Activated naive CD4-positive, alpha-beta T cell treated with anti-CD3 and anti-CD28 coated beads, Interleukin-2, amount 50 U/mL, for 24 hours (primary cell): ENCODE results near the gene SLC8A1.

Source experiments
- H3K27ac Mint-ChIP-seq: one replicate; pipeline ENCODE4 v1.8.0; 2021; ENCODE audit warnings: mild to moderate bottlenecking, mixed read lengths
- H3K27me3 Mint-ChIP-seq: one replicate; pipeline ENCODE4 v1.8.0; 2021; ENCODE audit warnings: mixed read lengths
- H3K36me3 Mint-ChIP-seq: one replicate; pipeline ENCODE4 v1.8.0; 2021; ENCODE audit warnings: mixed read lengths
- H3K4me1 Mint-ChIP-seq: one replicate; pipeline ENCODE4 v1.8.0; 2021; ENCODE audit warnings: mixed read lengths
- H3K4me3 Mint-ChIP-seq: one replicate; pipeline ENCODE4 v1.8.0; 2021; ENCODE audit warnings: mild to moderate bottlenecking, mixed read lengths
- H3K9me3 Mint-ChIP-seq: one replicate; pipeline ENCODE4 v1.8.0; 2021; ENCODE audit warnings: mixed read lengths

Gene SLC8A1

GRCh38 chr2:40470822-40471813 is 19.2 kb upstream of the SLC8A1 start:
- Mint-ChIP-seq H3K4me3 (no peak overlapping the region), H3K27ac (no peak overlapping the region)

GRCh38 chr2:40466935-40467572 is 15.2 kb upstream of the SLC8A1 start:
- Mint-ChIP-seq H3K4me3 (no peak overlapping the region), H3K9me3 (no peaks in the 10 kb centered on the region), H3K27me3 (peaks cover 1% of the 10 kb centered on the region), H3K36me3 (no peaks in the 10 kb centered on the region), H3K27ac (no peak overlapping the region), H3K4me1 (no peaks in the 10 kb centered on the region)

More at GRCh38 chr2:40470822-40471813, 19.2 kb upstream of the SLC8A1 start:
- no peaks in the 10 kb centered on the region for H3K4me1 Mint-ChIP-seq
- no peaks in the 10 kb centered on the region for H3K9me3 Mint-ChIP-seq
- H3K36me3 Mint-ChIP-seq = no peaks in the 10 kb centered on the region
- H3K27me3 Mint-ChIP-seq = peaks cover 1% of the 10 kb centered on the region

GRCh38 chr2:40466332-40466906 is 14.5 kb upstream of the SLC8A1 start:
- Mint-ChIP-seq H3K27ac (no peak overlapping the region), H3K4me3 (no peak overlapping the region), H3K9me3 (no peaks in the 10 kb centered on the region)

GRCh38 chr2:40463112-40463511 is 11.2 kb upstream of the SLC8A1 start:
- Mint-ChIP-seq H3K27me3 (no peaks in the 10 kb centered on the region), H3K4me1 (no peaks in the 10 kb centered on the region), H3K4me3 (no peak overlapping the region), H3K36me3 (no peaks in the 10 kb centered on the region), H3K27ac (no peak overlapping the region), H3K9me3 (no peaks in the 10 kb centered on the region)

More at GRCh38 chr2:40466332-40466906, 14.5 kb upstream of the SLC8A1 start:
- no peaks in the 10 kb centered on the region for H3K4me1 Mint-ChIP-seq
- no peaks in the 10 kb centered on the region for H3K36me3 Mint-ChIP-seq
- H3K27me3 Mint-ChIP-seq = peaks cover 1% of the 10 kb centered on the region

GRCh38 chr2:40458271-40458794 is 6.4 kb upstream of the SLC8A1 start:
- H3K4me1 Mint-ChIP-seq = no peaks in the 10 kb centered on the region
- H3K4me3 Mint-ChIP-seq = no peak overlapping the region
- H3K27me3 Mint-ChIP-seq = no peaks in the 10 kb centered on the region
- H3K27ac Mint-ChIP-seq = no peak overlapping the region
- H3K9me3 Mint-ChIP-seq = no peaks in the 10 kb centered on the region
- H3K36me3 Mint-ChIP-seq = no peaks in the 10 kb centered on the region

- H3K4me3 Mint-ChIP-seq = no peak overlapping the region
- H3K36me3 Mint-ChIP-seq = no peaks in the 10 kb centered on the region
- no peaks in the 10 kb centered on the region for H3K9me3 Mint-ChIP-seq
- peaks cover 3% of the 10 kb centered on the region for H3K27me3 Mint-ChIP-seq
- H3K4me1 Mint-ChIP-seq = no peaks in the 10 kb centered on the region
- H3K27ac Mint-ChIP-seq = no peak overlapping the region
These were observed 5.9 kb upstream of the SLC8A1 start for GRCh38 chr2:40457837-40458236.

GRCh38 chr2:40457366-40457765 is 5.5 kb upstream of the SLC8A1 start:
- H3K4me3 Mint-ChIP-seq = no peak overlapping the region
- H3K4me1 Mint-ChIP-seq = peaks cover 3% of the 10 kb centered on the region
- no peak overlapping the region for H3K27ac Mint-ChIP-seq
- H3K27me3 Mint-ChIP-seq = peaks cover 6% of the 10 kb centered on the region
- no peaks in the 10 kb centered on the region for H3K9me3 Mint-ChIP-seq
- no peaks in the 10 kb centered on the region for H3K36me3 Mint-ChIP-seq

GRCh38 chr2:40456926-40457325 is 5.0 kb upstream of the SLC8A1 start:
- Mint-ChIP-seq H3K27ac (no peak overlapping the region), H3K9me3 (no peaks in the 10 kb centered on the region), H3K4me3 (no peak overlapping the region), H3K36me3 (no peaks in the 10 kb centered on the region), H3K27me3 (peaks cover 8% of the 10 kb centered on the region), H3K4me1 (peaks cover 5% of the 10 kb centered on the region)

- Mint-ChIP-seq H3K27me3 (peaks cover 13% of the 10 kb centered on the region), H3K9me3 (no peaks in the 10 kb centered on the region), H3K4me3 (no peak overlapping the region), H3K4me1 (peaks cover 5% of the 10 kb centered on the region), H3K36me3 (no peaks in the 10 kb centered on the region), H3K27ac (no peak overlapping the region)
These were observed 3.8 kb upstream of the SLC8A1 start for GRCh38 chr2:40455661-40456060.

- Mint-ChIP-seq H3K9me3 (no peaks in the 10 kb centered on the region), H3K4me1 (peaks cover 5% of the 10 kb centered on the region), H3K4me3 (no peak overlapping the region), H3K27ac (no peak overlapping the region), H3K36me3 (no peaks in the 10 kb centered on the region), H3K27me3 (peaks cover 16% of the 10 kb centered on the region)
These were observed 2.4 kb upstream of the SLC8A1 start for GRCh38 chr2:40454321-40454720.

GRCh38 chr2:40452786-40453185 is 896 bp upstream of the SLC8A1 start:
- Mint-ChIP-seq H3K9me3 (no peaks in the 10 kb centered on the region), H3K36me3 (no peaks in the 10 kb centered on the region), H3K27me3 (peaks cover 19% of the 10 kb centered on the region), H3K27ac (no peak overlapping the region), H3K4me3 (peak overlapping the region; percentile 43), H3K4me1 (peaks cover 5% of the 10 kb centered on the region)

GRCh38 chr2:40450796-40451430 is 977 bp downstream of the SLC8A1 start:
- no peaks in the 10 kb centered on the region for H3K36me3 Mint-ChIP-seq
- H3K4me1 Mint-ChIP-seq = peaks cover 5% of the 10 kb centered on the region
- H3K4me3 Mint-ChIP-seq = peak overlapping the region; percentile 23
- no peak overlapping the region for H3K27ac Mint-ChIP-seq
- H3K9me3 Mint-ChIP-seq = no peaks in the 10 kb centered on the region
- peaks cover 19% of the 10 kb centered on the region for H3K27me3 Mint-ChIP-seq

- H3K9me3 Mint-ChIP-seq = no peaks in the 10 kb centered on the region
- no peak overlapping the region for H3K27ac Mint-ChIP-seq
- H3K4me1 Mint-ChIP-seq = peaks cover 5% of the 10 kb centered on the region
- no peaks in the 10 kb centered on the region for H3K36me3 Mint-ChIP-seq
- peaks cover 19% of the 10 kb centered on the region for H3K27me3 Mint-ChIP-seq
- peak overlapping the region; percentile 23 for H3K4me3 Mint-ChIP-seq
These were observed 1.7 kb downstream of the SLC8A1 start for GRCh38 chr2:40450066-40450795.

- H3K9me3 Mint-ChIP-seq = no peaks in the 10 kb centered on the region
- H3K27ac Mint-ChIP-seq = no peak overlapping the region
- no peak overlapping the region for H3K4me3 Mint-ChIP-seq
- peaks cover 5% of the 10 kb centered on the region for H3K4me1 Mint-ChIP-seq
- H3K27me3 Mint-ChIP-seq = peaks cover 19% of the 10 kb centered on the region
- no peaks in the 10 kb centered on the region for H3K36me3 Mint-ChIP-seq
These were observed 3.3 kb downstream of the SLC8A1 start for GRCh38 chr2:40448476-40449079.
